Measurements from ENCODE around the gene SPEM2. TPM values are rescaled to one million over a fixed set of nuclear protein-coding genes. Genes with fewer than 3 reads are reported as not detected.
"Not testable (repeated sequence)": the region's sequence is repeated elsewhere in the genome, so short reads cannot be mapped to it uniquely, and the experiment has no call there.

The SPEM2 gene
- total RNA-seq, 3 donors from 2014 or later (not counting 1 experiment from before 2014, with no cell fraction given) = not detected

DNA sequence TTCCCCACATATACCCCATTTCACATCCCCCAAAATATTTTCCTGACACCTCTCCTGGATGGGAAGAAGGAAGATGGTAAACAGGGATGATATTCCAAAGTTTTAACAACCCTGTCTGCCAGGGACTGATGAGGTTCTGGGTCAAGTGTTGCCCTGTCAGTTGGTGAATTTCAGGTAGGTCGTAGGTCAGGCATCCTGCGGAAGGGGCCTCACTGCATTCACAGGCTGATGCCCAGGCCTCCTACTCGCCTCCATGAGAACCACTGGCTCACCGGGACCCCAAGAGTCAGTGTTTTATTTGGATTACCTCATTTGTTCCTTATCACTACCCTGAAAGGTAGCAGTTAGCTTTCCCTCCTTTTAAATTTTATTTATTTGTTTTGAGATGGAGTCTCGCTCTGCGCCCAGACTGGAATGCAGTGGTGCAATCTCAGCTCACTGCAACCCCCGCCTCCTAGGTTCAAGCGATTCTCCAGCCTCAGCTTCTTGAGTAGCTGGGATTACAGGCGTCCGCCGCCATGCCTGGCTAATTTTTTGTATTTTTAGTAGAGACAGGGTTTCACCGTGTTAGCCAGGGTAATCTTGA is 43.5 kb downstream of the SPEM2 start:
- Mint-ChIP-seq H3K27me3 (ENCODE audit: low read depth in 2 of 2) (no peaks in the 10 kb centered on the region), H3K4me3 (no peak overlapping the region), H3K9me3 (no peaks in the 10 kb centered on the region), H3K4me1 (peaks cover 17 to 36% of the 10 kb centered on the region in 2 donors), H3K27ac (peak overlapping the region; percentile 18 to 33), H3K36me3 (no peaks in the 10 kb centered on the region)
- DNase-seq = no peak
- peaks cover 16% of the 10 kb centered on the region for H3K36me3 ChIP-seq (ENCODE audit: control insufficient read depth, insufficient read depth, low read length)
- WGBS (ENCODE audit: insufficient coverage) = 90% methylated on average over 12 of the region's 12 CpGs
- no peaks in the 10 kb centered on the region for H3K9me3 ChIP-seq (ENCODE audit: control insufficient read depth, insufficient read depth, low read length)
- H3K4me3 ChIP-seq (ENCODE audit: low read length) = no peak overlapping the region
- intact Hi-C loops (cut with micrococcal nuclease) = no loop called here
- ATAC-seq = no peak
- H3K4me1 ChIP-seq (ENCODE audit: control insufficient read depth, insufficient read depth, low read length) = peaks cover 26% of the 10 kb centered on the region
- no peak overlapping the region for H3K27ac ChIP-seq (ENCODE audit: low read length)
- H3K27me3 ChIP-seq (ENCODE audit: control insufficient read depth, insufficient read depth, low read length) = no peaks in the 10 kb centered on the region
- TF ChIP-seq, protein P1, sequence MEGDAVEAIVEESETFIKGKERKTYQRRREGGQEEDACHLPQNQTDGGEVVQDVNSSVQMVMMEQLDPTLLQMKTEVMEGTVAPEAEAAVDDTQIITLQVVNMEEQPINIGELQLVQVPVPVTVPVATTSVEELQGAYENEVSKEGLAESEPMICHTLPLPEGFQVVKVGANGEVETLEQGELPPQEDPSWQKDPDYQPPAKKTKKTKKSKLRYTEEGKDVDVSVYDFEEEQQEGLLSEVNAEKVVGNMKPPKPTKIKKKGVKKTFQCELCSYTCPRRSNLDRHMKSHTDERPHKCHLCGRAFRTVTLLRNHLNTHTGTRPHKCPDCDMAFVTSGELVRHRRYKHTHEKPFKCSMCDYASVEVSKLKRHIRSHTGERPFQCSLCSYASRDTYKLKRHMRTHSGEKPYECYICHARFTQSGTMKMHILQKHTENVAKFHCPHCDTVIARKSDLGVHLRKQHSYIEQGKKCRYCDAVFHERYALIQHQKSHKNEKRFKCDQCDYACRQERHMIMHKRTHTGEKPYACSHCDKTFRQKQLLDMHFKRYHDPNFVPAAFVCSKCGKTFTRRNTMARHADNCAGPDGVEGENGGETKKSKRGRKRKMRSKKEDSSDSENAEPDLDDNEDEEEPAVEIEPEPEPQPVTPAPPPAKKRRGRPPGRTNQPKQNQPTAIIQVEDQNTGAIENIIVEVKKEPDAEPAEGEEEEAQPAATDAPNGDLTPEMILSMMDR (IDR thresholded peaks at IDR 0.05) = no peak

DNA sequence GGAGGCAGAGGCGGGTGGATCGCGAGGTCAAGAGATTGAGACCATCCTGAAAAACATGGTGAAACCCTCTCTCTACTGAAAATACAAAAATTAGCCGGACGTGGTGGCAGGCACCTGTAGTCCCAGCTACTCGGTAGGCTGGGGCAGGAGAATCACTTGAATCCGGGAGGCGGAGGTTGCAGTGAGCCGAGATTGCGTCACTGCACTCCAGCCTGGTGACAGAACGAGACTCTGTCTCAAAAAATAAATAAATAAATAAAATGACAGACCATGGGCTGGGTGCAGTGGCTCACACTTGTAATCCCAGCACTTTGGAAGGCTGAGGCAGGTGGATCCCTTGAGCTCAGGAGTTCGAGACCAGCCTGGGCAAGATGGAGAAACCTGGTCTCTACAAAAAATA is 44.4 kb downstream of the SPEM2 start:
- peaks cover 17 to 36% of the 10 kb centered on the region in 2 donors for H3K4me1 Mint-ChIP-seq
- peaks cover 26% of the 10 kb centered on the region for H3K4me1 ChIP-seq (ENCODE audit: control insufficient read depth, insufficient read depth, low read length)
- H3K36me3 Mint-ChIP-seq; H3K27ac ChIP-seq (ENCODE audit: low read length); H3K4me3 Mint-ChIP-seq; intact Hi-C loops (cut with micrococcal nuclease); H3K9me3 ChIP-seq (ENCODE audit: control insufficient read depth, insufficient read depth, low read length); H3K27ac Mint-ChIP-seq; ATAC-seq; H3K27me3 Mint-ChIP-seq (ENCODE audit: low read depth in 2 of 2); H3K9me3 Mint-ChIP-seq; DNase-seq; H3K27me3 ChIP-seq (ENCODE audit: control insufficient read depth, insufficient read depth, low read length); H3K4me3 ChIP-seq (ENCODE audit: low read length): not testable (repeated sequence)
- 98% methylated on average over 12 of the region's 12 CpGs for WGBS (ENCODE audit: insufficient coverage)
- H3K36me3 ChIP-seq (ENCODE audit: control insufficient read depth, insufficient read depth, low read length) = peaks cover 13% of the 10 kb centered on the region

DNA sequence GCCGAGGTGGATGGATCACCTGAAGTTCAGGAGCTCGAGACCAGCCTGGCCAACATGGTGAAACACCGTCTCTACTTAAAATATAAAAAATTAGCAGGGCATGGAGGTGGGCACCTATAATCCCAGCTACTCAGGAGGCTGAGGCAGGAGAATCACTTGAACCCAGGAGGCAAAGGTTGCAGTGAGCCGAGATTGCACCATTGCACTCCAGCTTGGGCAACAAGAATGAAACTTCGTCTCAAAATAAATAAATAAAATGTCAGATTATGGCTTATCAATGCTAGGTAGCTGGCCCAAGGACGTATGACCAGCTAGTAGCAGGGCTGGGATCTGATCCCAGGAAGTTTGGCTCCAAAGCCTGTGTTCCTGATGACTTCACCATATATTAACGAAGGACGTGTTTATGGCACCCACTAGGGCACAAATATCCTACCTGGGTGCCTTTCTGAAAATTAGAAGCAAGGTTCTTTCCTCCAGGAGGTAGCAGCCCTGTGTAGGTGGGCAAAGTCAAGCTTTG is 45.1 kb downstream of the SPEM2 start:
- 96% methylated on average over 8 of the region's 8 CpGs for WGBS (ENCODE audit: insufficient coverage)
- peaks cover 21 to 41% of the 10 kb centered on the region in 2 donors for H3K4me1 Mint-ChIP-seq
- ATAC-seq; H3K27ac ChIP-seq (ENCODE audit: low read length); H3K9me3 ChIP-seq (ENCODE audit: control insufficient read depth, insufficient read depth, low read length); H3K4me3 ChIP-seq (ENCODE audit: low read length); DNase-seq; H3K27me3 ChIP-seq (ENCODE audit: control insufficient read depth, insufficient read depth, low read length); H3K9me3 Mint-ChIP-seq; H3K27me3 Mint-ChIP-seq (ENCODE audit: low read depth in 2 of 2); H3K27ac Mint-ChIP-seq; intact Hi-C loops (cut with micrococcal nuclease); H3K36me3 Mint-ChIP-seq; H3K4me3 Mint-ChIP-seq: not testable (repeated sequence)
- Histone ChIP-seq H3K36me3 (ENCODE audit: control insufficient read depth, insufficient read depth, low read length) (peaks cover 12% of the 10 kb centered on the region), H3K4me1 (ENCODE audit: control insufficient read depth, insufficient read depth, low read length) (peaks cover 33% of the 10 kb centered on the region)

DNA sequence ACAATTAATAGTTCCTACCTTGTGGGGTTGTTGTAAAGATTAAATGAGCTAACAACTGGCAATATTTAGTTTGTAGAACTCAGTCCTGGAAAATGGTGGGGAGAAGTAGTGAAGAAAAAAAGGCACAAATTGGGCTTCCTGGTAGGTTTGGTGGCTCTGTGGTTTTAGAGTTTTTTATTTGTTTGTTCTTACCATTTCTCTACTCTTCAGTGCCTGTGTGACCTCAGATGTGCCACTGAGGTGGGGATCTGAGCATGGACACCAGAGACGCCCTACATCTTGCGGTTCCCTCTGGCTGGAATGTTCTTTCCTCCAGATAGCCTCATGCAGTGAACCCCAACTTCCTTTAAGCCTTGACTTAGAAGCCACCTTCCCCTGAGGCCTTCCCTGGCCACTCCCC is 46.3 kb downstream of the SPEM2 start:
- Histone ChIP-seq H3K36me3 (ENCODE audit: control insufficient read depth, insufficient read depth, low read length) (peaks cover under 1% of the 10 kb centered on the region), H3K27me3 (ENCODE audit: control insufficient read depth, insufficient read depth, low read length) (no peaks in the 10 kb centered on the region), H3K9me3 (ENCODE audit: control insufficient read depth, insufficient read depth, low read length) (no peaks in the 10 kb centered on the region), H3K4me1 (ENCODE audit: control insufficient read depth, insufficient read depth, low read length) (peaks cover 40% of the 10 kb centered on the region), H3K27ac (ENCODE audit: low read length) (peak overlapping the region; percentile 44), H3K4me3 (ENCODE audit: low read length) (no peak overlapping the region)
- TF ChIP-seq, protein P1 (IDR thresholded peaks at IDR 0.05) = no peak
- intact Hi-C loops (cut with micrococcal nuclease) = no loop called here
- H3K36me3 Mint-ChIP-seq = no peaks in the 10 kb centered on the region
- WGBS (ENCODE audit: insufficient coverage) = 35% methylated on average over 2 of the region's 2 CpGs
- H3K9me3 Mint-ChIP-seq = no peaks in the 10 kb centered on the region
- no peaks in the 10 kb centered on the region for H3K27me3 Mint-ChIP-seq (ENCODE audit: low read depth in 2 of 2)
- ATAC-seq (no peak), DNase-seq (no peak)
- peaks cover 31 to 46% of the 10 kb centered on the region in 2 donors for H3K4me1 Mint-ChIP-seq
- peak overlapping the region; percentile 2 for H3K4me3 Mint-ChIP-seq
- peak overlapping the region; percentile 73 to 76 for H3K27ac Mint-ChIP-seq

DNA sequence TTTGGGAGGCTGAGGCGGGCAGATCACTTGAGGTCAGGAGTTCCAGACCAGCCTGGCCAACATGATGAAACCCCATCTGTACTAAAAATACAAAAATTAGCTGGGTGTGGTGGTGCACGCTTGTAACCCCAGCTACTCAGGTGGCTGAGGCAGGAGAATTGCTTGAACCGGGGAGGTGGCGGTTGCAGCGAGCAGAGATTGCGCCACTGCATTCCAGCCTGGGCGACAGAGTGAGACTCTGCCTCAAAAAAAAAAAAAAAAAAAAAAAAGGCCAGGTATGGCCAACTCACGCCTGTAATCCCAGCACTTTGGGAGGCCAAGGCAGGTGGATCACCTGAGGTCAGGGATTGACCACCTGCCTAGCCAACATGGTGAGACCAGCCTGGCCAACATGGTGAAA is 49.4 kb downstream of the SPEM2 start:
- H3K36me3 Mint-ChIP-seq; H3K36me3 ChIP-seq (ENCODE audit: control insufficient read depth, insufficient read depth, low read length); H3K9me3 ChIP-seq (ENCODE audit: control insufficient read depth, insufficient read depth, low read length); H3K27ac ChIP-seq (ENCODE audit: low read length); H3K27me3 ChIP-seq (ENCODE audit: control insufficient read depth, insufficient read depth, low read length); H3K4me3 Mint-ChIP-seq; H3K4me3 ChIP-seq (ENCODE audit: low read length); H3K9me3 Mint-ChIP-seq; ATAC-seq; H3K27me3 Mint-ChIP-seq (ENCODE audit: low read depth in 2 of 2); DNase-seq; intact Hi-C loops (cut with micrococcal nuclease): not testable (repeated sequence)
- WGBS (ENCODE audit: insufficient coverage) = 96% methylated on average over 8 of the region's 8 CpGs
- peaks cover 47 to 53% of the 10 kb centered on the region in 2 donors for H3K4me1 Mint-ChIP-seq
- H3K4me1 ChIP-seq (ENCODE audit: control insufficient read depth, insufficient read depth, low read length) = peaks cover 54% of the 10 kb centered on the region
- peak overlapping the region; percentile 98 to 100 for H3K27ac Mint-ChIP-seq

Measured in natural killer cell (primary cell).